ENCODE data around the gene ARHGAP9.

The ARHGAP9 gene

GRCh38 chr12:57470970-57471656 is 8.6 kb downstream of the ARHGAP9 start:
- no peak for DNase-seq

GRCh38 chr12:57470286-57470969 is 9.2 kb downstream of the ARHGAP9 start:
- DNase-seq: no peak

- DNase-seq: no peak
These were observed 10.1 kb downstream of the ARHGAP9 start for GRCh38 chr12:57469296-57470164.

GRCh38 chr12:57467915-57468314 is 11.8 kb downstream of the ARHGAP9 start:
- DNase-seq: no peak

- no peak for DNase-seq
These were observed 12.3 kb downstream of the ARHGAP9 start for GRCh38 chr12:57467212-57467874.

- no peak for DNase-seq
These were observed 13.7 kb downstream of the ARHGAP9 start for GRCh38 chr12:57465747-57466505.

- DNase-seq: no peak
These were observed 14.5 kb downstream of the ARHGAP9 start for GRCh38 chr12:57465030-57465746.

- DNase-seq: no peak
These were observed 15.1 kb downstream of the ARHGAP9 start for GRCh38 chr12:57464569-57464968.

GRCh38 chr12:57462912-57463253 is 16.8 kb downstream of the ARHGAP9 start:
- DNase-seq: no peak

GRCh38 chr12:57462251-57462911 is 17.3 kb downstream of the ARHGAP9 start:
- DNase-seq: peak; percentile 85

GRCh38 chr12:57461917-57462250 is 17.8 kb downstream of the ARHGAP9 start:
- no peak for DNase-seq

GRCh38 chr12:57461276-57461916 is 18.3 kb downstream of the ARHGAP9 start:
- no peak for DNase-seq

GRCh38 chr12:57460841-57461275 is 18.8 kb downstream of the ARHGAP9 start:
- DNase-seq: no peak

- DNase-seq: no peak
These were observed 19.2 kb downstream of the ARHGAP9 start for GRCh38 chr12:57460468-57460784.

- DNase-seq: no peak
These were observed 19.8 kb downstream of the ARHGAP9 start, which contains the start of gene GLI1 for GRCh38 chr12:57459750-57460467. Gene GLI1, plus strand, starts transcription at chr12:57459785. Its CDS starts 3,907 bp downstream, at chr12:57463692.

GRCh38 chr12:57459055-57459749 is 20.5 kb downstream of the ARHGAP9 start:
- DNase-seq: peak; percentile 87

- DNase-seq: no peak
These were observed 21.0 kb downstream of the ARHGAP9 start for GRCh38 chr12:57458665-57459054.

GRCh38 chr12:57456737-57457490 is 22.8 kb downstream of the ARHGAP9 start:
- no peak for DNase-seq
